GM18909 (cell line): ENCODE measurements around the gene HNF4A.

Source experiments
- ATAC-seq: cut with Tn5 transposase; IDR thresholded peaks from one replicate; pipeline ENCODE4 v1.9.1; 2021; ENCODE audit warnings: mild to moderate bottlenecking; ENCODE audit not compliant: unreplicated experiment, poor library complexity

HNF4A gene

DNA sequence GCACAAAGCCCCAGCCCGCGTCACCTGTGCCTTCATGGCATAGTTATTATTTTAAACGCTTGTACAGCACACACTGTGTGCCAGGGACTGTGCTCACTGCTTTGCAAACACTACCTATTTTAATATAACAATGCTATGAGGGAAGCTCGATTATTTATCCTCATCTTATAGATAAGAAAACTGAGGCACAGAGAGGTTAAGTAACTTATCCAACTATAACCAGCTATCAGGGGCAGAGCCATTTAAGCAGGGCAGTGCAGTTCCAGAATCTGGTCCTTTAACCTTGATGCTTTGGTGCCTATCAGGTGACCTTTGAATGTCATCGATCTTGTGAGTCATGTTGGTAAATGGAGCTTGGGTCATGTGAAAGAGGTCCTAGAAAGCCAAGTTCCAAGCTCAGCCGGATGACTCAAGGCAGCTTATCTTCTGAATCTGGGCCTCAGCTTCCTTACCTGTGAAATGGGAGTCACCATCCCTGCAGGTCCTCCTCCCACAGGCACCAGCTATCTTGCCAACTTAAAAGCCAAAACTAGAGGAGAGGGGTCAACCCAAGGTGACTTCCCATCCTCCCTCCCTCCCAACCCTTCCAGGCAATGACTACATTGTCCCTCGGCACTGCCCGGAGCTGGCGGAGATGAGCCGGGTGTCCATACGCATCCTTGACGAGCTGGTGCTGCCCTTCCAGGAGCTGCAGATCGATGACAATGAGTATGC lies 63.8 kb downstream of the HNF4A start:
- ATAC-seq: no peak

DNA sequence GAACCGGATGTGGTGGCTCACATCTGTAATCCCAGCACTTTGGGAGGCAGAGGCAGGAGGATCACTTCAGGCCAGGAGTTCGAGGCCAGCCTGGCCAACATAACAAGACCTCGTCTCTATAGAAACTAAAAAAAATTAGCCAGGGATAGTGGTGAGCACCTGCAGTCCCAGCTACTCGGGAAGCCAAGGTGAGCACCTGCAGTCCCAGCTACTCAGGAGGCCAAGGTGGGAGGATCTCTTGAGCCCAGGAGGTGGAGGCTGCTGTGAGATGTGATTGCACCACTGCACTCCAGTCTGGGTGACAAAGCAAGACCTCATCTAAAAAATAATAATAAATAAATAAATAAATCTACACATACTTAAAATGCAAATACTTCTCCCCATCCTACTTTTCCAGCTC lies 65.0 kb downstream of the HNF4A start:
- no peak for ATAC-seq

DNA sequence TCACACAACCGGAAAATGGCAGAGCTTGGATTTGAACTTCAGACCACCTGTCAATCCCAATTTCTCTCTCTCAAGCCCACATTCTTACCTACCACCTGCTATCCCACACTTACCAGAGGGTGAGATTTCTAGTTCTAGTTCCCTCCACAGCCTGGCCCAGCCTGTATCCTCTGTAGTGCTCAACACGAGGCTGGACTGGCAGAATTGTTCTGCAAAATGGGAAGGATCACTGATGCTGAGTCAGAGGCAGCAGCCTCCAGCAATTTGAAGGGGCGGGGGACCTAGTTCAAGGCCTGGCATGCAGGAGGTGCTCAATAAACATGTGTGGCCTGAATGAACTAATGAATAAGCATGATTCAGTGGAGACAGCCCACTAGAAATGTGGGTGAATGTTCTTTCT lies 66.6 kb downstream of the HNF4A start:
- ATAC-seq: no peak

DNA sequence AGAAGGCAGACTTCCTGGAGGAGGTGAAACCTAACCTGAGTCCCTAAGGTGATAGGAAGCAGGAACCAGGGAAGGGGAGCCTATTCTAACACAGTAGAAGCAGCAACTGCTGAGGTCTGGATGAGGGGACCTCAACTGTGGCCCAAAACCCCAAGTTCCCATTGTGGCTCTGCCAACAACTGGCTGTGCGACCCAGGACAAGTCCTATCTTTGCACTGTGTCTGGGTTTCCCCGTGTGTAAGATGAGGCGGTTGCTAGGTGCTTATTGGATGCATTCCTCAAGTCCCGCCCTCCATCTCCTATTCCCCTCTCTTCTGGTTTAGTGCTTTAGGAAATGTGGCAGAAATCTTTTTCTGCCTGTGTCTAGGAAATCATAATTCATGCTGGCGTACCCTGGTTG lies 68.0 kb downstream of the HNF4A start:
- no peak for ATAC-seq

DNA sequence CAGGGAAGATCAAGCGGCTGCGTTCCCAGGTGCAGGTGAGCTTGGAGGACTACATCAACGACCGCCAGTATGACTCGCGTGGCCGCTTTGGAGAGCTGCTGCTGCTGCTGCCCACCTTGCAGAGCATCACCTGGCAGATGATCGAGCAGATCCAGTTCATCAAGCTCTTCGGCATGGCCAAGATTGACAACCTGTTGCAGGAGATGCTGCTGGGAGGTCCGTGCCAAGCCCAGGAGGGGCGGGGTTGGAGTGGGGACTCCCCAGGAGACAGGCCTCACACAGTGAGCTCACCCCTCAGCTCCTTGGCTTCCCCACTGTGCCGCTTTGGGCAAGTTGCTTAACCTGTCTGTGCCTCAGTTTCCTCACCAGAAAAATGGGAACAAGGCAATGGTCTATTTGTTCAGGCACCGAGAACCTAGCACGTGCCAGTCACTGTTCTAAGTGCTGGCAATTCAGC lies 68.6 kb downstream of the HNF4A start:
- ATAC-seq: no peak

DNA sequence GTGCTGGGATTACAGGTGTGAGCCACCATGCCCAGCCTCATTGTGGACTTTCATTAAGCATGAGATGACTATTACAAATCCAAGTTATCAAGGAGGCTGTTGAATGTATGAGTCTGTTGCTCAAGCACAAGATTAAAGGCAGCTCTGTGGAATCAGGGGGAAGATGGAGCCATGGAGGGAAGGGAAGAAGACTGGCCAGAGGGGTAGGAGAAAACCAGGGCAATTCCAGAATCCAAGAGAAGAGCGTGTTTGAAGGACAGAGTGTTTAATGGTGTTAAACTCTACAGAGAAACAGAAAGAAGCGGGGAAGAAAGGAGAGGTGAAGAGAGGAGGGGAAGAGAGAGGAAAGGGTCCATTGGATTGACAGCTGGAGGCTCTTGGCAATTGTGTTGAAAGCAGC lies 70.4 kb downstream of the HNF4A start:
- ATAC-seq: no peak

DNA sequence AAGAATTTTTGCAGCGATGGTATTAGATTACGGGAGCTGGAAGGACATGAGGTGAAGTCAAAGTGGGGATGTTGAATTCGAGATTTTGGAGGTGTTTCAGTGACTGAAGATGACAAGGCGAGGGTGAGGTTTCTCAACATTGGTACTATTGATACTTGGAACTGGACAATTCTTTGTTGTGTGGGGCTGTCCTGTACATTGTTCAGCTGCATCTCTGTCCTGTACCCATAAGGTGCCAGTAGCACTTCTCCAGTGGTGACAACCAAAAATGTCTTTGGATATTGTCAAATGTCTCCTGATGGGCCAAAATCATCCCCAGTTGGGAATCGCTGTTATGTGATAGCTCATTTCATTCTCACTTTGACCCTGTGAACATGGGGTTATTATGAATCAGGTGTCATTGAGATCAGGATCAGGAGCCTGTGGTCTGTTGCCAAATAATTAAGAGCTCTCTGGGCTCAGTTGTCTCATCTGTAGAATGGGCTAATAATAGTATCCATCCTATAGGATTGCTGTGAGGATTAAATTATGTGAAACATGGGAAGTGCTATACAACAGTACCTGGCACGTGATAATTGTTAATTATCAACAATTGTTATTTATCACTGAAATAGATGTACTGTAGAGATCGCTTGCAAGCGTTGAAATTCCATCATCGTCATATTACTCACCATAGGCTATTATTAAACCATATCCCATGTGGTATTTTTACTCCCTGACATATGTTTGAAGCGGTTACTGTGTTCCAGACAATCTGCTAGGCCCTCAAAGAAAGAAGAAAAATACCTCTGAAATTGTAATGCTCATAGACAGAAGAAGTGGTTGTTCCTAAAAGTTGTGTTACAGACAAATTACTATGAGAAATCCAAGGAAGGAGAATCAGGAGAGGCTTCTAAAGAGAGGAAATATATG lies 71.6 kb downstream of the HNF4A start:
- no peak for ATAC-seq

DNA sequence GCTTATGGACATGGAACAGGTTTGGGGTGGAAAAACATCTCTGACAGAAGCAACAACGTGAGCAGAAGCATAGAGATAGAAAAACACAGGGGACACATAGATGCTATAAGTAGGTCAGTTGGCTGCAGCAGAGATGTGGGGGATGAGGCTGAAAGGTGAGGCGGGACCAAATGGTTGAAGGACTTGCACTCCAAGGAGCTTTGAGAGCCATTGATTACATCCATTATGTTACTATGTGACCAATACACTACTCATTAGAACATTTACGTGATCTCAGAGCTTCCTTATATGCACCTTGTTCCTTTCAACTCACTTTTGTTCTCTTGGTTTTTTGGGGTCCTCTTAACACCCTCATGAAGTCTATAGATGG lies 72.3 kb downstream of the HNF4A start:
- ATAC-seq: no peak

DNA sequence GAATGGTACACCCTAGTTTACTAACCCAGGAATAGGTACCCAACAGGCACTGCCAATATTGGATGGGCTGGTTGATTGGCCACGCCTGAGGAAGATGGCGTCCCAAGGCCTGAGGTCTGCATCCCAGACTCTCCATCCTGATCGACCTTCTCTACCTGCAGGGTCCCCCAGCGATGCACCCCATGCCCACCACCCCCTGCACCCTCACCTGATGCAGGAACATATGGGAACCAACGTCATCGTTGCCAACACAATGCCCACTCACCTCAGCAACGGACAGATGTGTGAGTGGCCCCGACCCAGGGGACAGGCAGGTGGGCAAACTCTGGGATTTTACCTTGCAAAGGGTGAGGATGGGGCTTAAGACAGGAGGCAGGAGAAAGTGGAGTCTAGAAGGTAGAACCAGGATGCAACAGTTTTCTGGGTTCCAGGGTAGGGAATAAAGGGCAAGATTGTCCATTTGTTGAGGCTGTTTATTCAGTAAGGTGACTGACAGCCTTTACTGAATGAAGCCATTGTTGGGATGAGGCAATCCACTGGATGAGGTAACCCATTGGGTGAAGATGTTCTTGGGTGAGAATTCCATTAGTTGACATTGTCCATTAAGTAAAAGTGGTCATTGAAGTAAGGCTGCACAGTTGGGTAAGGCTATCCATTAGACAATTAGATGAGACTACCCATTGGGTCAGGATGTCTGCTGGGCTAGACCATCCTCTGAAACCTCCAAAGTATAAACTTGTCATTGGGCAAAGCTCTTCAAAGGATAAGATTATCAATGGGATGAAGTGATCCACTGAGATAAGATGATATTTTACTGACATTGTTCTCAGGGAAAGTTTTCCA lies 72.9 kb downstream of the HNF4A start:
- no peak for ATAC-seq

DNA sequence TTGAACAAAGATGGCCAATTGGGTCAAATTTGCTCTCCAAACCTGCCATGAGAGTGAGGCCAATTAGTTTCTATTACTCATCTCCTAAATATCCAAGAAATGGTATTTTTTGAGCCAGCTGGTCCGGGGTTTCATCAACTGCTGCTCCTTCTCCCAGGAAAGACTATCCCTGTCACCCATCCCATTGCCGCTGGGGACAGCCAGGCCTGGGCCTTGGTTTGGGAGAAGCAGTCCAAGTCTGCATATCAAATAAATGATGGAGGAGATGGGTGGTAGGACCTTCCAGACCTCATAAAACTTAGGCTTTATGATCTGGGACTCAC lies 73.5 kb downstream of the HNF4A start:
- no peak for ATAC-seq

DNA sequence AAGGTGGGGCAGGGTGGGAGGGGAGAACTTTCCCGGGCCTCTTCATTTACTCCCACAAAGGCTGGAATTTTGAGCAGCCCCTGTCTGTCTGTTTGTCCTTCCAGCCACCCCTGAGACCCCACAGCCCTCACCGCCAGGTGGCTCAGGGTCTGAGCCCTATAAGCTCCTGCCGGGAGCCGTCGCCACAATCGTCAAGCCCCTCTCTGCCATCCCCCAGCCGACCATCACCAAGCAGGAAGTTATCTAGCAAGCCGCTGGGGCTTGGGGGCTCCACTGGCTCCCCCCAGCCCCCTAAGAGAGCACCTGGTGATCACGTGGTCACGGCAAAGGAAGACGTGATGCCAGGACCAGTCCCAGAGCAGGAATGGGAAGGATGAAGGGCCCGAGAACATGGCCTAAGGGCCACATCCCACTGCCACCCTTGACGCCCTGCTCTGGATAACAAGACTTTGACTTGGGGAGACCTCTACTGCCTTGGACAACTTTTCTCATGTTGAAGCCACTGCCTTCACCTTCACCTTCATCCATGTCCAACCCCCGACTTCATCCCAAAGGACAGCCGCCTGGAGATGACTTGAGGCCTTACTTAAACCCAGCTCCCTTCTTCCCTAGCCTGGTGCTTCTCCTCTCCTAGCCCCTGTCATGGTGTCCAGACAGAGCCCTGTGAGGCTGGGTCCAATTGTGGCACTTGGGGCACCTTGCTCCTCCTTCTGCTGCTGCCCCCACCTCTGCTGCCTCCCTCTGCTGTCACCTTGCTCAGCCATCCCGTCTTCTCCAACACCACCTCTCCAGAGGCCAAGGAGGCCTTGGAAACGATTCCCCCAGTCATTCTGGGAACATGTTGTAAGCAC lies 74.1 kb downstream of the HNF4A start:
- ATAC-seq: no peak

DNA sequence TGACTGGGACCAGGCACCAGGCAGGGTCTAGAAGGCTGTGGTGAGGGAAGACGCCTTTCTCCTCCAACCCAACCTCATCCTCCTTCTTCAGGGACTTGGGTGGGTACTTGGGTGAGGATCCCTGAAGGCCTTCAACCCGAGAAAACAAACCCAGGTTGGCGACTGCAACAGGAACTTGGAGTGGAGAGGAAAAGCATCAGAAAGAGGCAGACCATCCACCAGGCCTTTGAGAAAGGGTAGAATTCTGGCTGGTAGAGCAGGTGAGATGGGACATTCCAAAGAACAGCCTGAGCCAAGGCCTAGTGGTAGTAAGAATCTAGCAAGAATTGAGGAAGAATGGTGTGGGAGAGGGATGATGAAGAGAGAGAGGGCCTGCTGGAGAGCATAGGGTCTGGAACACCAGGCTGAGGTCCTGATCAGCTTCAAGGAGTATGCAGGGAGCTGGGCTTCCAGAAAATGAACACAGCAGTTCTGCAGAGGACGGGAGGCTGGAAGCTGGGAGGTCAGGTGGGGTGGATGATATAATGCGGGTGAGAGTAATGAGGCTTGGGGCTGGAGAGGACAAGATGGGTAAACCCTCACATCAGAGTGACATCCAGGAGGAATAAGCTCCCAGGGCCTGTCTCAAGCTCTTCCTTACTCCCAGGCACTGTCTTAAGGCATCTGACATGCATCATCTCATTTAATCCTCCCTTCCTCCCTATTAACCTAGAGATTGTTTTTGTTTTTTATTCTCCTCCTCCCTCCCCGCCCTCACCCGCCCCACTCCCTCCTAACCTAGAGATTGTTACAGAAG lies 75.0 kb downstream of the HNF4A start:
- ATAC-seq: no peak

DNA sequence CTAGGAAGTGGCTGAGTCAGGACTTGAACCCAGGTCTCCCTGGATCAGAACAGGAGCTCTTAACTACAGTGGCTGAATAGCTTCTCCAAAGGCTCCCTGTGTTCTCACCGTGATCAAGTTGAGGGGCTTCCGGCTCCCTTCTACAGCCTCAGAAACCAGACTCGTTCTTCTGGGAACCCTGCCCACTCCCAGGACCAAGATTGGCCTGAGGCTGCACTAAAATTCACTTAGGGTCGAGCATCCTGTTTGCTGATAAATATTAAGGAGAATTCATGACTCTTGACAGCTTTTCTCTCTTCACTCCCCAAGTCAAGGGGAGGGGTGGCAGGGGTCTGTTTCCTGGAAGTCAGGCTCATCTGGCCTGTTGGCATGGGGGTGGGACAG lies 75.6 kb downstream of the HNF4A start:
- no peak for ATAC-seq

DNA sequence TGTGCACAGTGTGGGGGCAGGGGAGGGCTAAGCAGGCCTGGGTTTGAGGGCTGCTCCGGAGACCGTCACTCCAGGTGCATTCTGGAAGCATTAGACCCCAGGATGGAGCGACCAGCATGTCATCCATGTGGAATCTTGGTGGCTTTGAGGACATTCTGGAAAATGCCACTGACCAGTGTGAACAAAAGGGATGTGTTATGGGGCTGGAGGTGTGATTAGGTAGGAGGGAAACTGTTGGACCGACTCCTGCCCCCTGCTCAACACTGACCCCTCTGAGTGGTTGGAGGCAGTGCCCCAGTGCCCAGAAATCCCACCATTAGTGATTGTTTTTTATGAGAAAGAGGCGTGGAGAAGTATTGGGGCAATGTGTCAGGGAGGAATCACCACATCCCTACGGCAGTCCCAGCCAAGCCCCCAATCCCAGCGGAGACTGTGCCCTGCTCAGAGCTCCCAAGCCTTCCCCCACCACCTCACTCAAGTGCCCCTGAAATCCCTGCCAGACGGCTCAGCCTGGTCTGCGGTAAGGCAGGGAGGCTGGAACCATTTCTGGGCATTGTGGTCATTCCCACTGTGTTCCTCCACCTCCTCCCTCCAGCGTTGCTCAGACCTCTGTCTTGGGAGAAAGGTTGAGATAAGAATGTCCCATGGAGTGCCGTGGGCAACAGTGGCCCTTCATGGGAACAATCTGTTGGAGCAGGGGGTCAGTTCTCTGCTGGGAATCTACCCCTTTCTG lies 76.2 kb downstream of the HNF4A start:
- ATAC-seq: no peak

DNA sequence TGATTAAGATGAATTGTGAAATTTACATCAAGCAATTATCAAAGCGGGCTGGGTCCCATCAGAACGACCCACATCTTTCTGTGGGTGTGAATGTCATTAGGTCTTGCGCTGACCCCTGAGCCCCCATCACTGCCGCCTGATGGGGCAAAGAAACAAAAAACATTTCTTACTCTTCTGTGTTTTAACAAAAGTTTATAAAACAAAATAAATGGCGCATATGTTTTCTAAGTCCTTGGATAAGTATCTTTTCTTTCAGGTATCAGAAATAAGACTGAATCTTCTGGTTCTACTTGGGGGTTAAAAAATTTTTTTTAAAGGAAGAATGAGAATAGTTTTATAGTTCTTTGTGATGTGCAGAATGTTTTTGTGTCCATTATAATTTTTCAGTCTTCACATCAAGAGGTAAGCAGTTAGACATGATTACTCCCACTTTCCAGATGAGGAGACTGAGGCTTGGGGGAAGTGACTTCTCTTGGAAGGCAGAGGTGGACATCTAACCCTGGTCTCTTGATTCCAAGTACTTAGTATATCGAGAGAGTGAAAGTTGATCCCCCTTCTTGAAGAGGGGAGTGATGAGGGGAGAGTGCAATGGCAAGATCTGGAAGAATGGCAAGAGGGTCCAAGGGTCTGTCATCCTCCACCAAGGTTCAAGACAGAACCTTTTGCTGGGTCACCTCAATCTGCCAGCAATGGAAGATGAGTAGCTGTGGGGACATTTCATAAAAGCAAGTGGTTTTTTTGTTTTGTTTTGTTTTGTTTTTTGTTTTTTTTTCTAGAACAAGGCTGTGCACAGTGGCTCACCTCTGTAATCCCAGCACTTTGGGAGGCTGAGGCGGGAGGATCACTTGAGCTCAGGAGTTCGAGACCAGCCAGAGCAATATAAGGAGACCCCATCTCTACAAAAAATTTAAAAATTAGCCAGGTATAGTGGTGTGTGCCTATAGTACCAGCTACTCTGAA lies 77.4 kb downstream of the HNF4A start:
- ATAC-seq: no peak

DNA sequence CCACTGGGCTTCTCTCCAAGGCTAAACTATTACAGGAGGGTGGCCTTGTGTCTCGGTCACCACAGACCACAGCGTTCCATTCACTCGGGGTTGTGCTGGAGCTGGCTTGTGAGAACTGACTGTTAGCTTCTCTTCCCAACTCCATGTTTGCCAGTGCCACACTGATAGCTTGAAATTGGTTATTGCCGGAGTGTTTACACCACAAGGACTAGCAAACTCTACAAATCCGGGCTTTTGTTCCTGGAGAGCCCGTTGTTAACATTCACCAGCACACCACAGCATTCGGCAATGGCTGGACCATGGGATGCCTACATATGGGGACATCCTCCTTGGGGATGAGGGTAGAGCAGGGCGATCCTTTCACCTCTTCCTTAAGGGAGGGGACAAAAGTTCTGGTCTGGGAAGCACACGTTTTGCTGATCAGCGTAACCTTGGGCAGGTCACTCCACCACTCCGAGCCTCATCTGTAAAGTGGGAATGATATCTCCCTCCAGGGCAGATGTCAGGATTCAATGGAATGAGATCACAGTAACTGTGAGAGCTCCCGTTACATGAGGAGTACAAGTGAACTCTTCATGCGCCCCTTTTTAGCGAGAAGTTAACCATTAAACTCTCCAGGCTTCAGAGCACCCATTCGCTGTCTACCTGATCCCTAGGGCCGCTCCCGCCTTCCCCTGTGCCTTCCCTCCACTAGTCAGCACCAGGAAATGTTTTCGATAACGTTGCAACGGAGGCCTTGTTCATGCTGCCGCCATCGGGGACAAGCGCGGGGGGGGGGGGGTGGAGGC lies 78.4 kb downstream of the HNF4A start:
- no peak for ATAC-seq
